Gastroesophageal sphincter (tissue), 3 donors: ENCODE data around the gene BCORL1.

Source experiments
- CTCF ChIP-seq, 4 experiments: fragments of 200-600 bp in 2 of 4; fragments of 450-650 bp in 2 of 4; sonication (generic) in 1 of 4; IDR thresholded peaks; one replicate each; pipeline ENCODE4 v1.5.1; 2017 to 2019; ENCODE audit warnings: antibody characterized with exemption in 4 of 4, mild to moderate bottlenecking in 2 of 4, moderate library complexity in 2 of 4
- EP300 ChIP-seq: sonication (generic); formaldehyde crosslinking; IDR thresholded peaks from one replicate; pipeline ENCODE4 v1.6.1; 2017; ENCODE audit warnings: antibody characterized with exemption, mild to moderate bottlenecking
- POLR2A ChIP-seq, 2 donors: fragments of 450-650 bp; IDR thresholded peaks; one replicate each; pipeline ENCODE4 v1.6.1; 2017; ENCODE audit warnings: antibody characterized with exemption in 2 of 2, mild to moderate bottlenecking in 2 of 2, moderate library complexity in 1 of 2
- POLR2AphosphoS5 ChIP-seq: sonication (generic); formaldehyde crosslinking; IDR thresholded peaks from one replicate; pipeline ENCODE4 v1.6.1; 2017; ENCODE audit warnings: antibody characterized with exemption

- TF ChIP-seq POLR2A (IDR thresholded peaks at IDR 0.05) (no peak), CTCF (IDR thresholded peaks at IDR 0.05) (no peak), POLR2AphosphoS5 (no peak), EP300 (no peak)
These were observed 107.9 kb downstream of the BCORL1 start for GRCh38 chrX:130090364-130090763.
